ENCODE results near the gene SNX5. TPM values are rescaled to one million over a fixed set of nuclear protein-coding genes. Genes with fewer than 3 reads are reported as not detected.

SNX5 gene
- total and polyA plus RNA-seq, 2 of the 13 experiments (the other 11 are each of a cell fraction or from before 2014, with no cell fraction given), result 664 to 1,040 TPM

GRCh38 chr20:17968366-17969277, at the start of gene SNX5, which contains the start of gene MGME1 (continued):
- TF ChIP-seq HNF1A (IDR thresholded peaks at IDR 0.05; ENCODE audit: low read depth), result peak; percentile 60; the same call in 1 of the 2 replicates
- TF ChIP-seq HNF1A (CRISPR knock-in tag; IDR thresholded peaks at IDR 0.05; ENCODE audit: borderline replicate concordance), result peak; percentile 48
- TF ChIP-seq REL (CRISPR knock-in tag; conservative IDR thresholded peaks at IDR 0.05), result peak; percentile 99
- TF ChIP-seq ONECUT2 (CRISPR knock-in tag; IDR thresholded peaks at IDR 0.05), result peak; percentile 50; the same call in 1 of the 2 replicates
- TF ChIP-seq KDM4B (CRISPR knock-in tag; IDR thresholded peaks at IDR 0.05), result peak; percentile 92
- TF ChIP-seq ZBTB33 (CRISPR knock-in tag; IDR thresholded peaks at IDR 0.05), result peak; percentile 63
- peak; percentile 52; the same call in 1 of the 2 replicates for TF ChIP-seq GFI1 (CRISPR knock-in tag; IDR thresholded peaks at IDR 0.05; ENCODE audit: borderline replicate concordance)
- TF ChIP-seq NFATC3 (CRISPR knock-in tag; IDR thresholded peaks at IDR 0.05), result no peak; the same call in none of the 2 replicates
- no peak for TF ChIP-seq ZNF18 (CRISPR knock-in tag; IDR thresholded peaks at IDR 0.05; ENCODE audit: insufficient replicate concordance)
- TF ChIP-seq ZNF407 (CRISPR knock-in tag; IDR thresholded peaks at IDR 0.05; ENCODE audit: not compliant biosample characterization), result peak; percentile 92
